GM23248 (cell line): ENCODE data around the gene DPP6. TPM values are rescaled to one million over a fixed set of nuclear protein-coding genes. Genes with fewer than 3 reads are reported as not detected.

Experiments used
- DNase-seq: peaks from one replicate; pipeline ENCODE4 v3.0.0-alpha.2; 2015
- H2AFZ ChIP-seq: fragments of 200-600 bp; sonication (generic); 2 replicates; pipeline ENCODE4 v1.6.1; 2016; ENCODE audit warnings: antibody characterized with exemption
- H3F3A ChIP-seq: fragments of 200-600 bp; sonication (generic); 2 replicates; pipeline ENCODE4 v1.6.1; 2016; ENCODE audit warnings: mild to moderate bottlenecking, antibody characterized with exemption, mixed run types; ENCODE audit not compliant: insufficient read depth
- H3K27ac ChIP-seq: fragments of 200-600 bp; sonication (generic); 2 replicates; pipeline ENCODE4 v1.5.1; 2016; ENCODE audit warnings: mild to moderate bottlenecking
- H3K27me3 ChIP-seq: fragments of 200-600 bp; sonication (generic); replicated peaks from 2 replicates; pipeline ENCODE4 v1.6.1; 2016; ENCODE audit warnings: mild to moderate bottlenecking; ENCODE audit not compliant: insufficient read depth
- H3K36me3 ChIP-seq: fragments of 200-600 bp; sonication (generic); 2 replicates; pipeline ENCODE4 v1.6.1; 2016; ENCODE audit warnings: low read depth, mild to moderate bottlenecking
- H3K4me1 ChIP-seq: fragments of 200-600 bp; sonication (generic); 2 replicates; pipeline ENCODE4 v1.6.1; 2016; ENCODE audit warnings: mild to moderate bottlenecking; ENCODE audit not compliant: insufficient read depth
- H3K4me2 ChIP-seq: fragments of 200-600 bp; sonication (generic); one replicate; pipeline ENCODE4 v1.6.1; 2016; ENCODE audit warnings: mild to moderate bottlenecking; ENCODE audit not compliant: unreplicated experiment
- H3K4me3 ChIP-seq: fragments of 200-600 bp; sonication (generic); 2 replicates; pipeline ENCODE4 v1.5.1; 2016; ENCODE audit warnings: mild to moderate bottlenecking
- H3K79me2 ChIP-seq: fragments of 200-600 bp; sonication (generic); 2 replicates; pipeline ENCODE4 v1.6.1; 2016; ENCODE audit warnings: mild to moderate bottlenecking; ENCODE audit not compliant: insufficient read depth
- H3K9ac ChIP-seq: fragments of 200-600 bp; sonication (generic); 2 replicates; pipeline ENCODE4 v1.6.1; 2016; ENCODE audit warnings: mild to moderate bottlenecking
- H3K9me2 ChIP-seq: fragments of 200-600 bp; sonication (generic); 2 replicates; pipeline ENCODE4 v1.6.1; 2016; ENCODE audit warnings: mixed run types, mild to moderate bottlenecking, moderate library complexity; ENCODE audit not compliant: insufficient read depth
- H3K9me3 ChIP-seq: fragments of 200-600 bp; sonication (generic); one replicate; pipeline ENCODE4 v1.6.1; 2017; ENCODE audit warnings: low read depth
- H4K20me1 ChIP-seq: fragments of 200-600 bp; sonication (generic); 2 replicates; pipeline ENCODE4 v1.6.0; 2016; ENCODE audit not compliant: insufficient read depth
- EZH2 ChIP-seq: fragments of 200-600 bp; sonication (generic); IDR thresholded peaks from 2 replicates; pipeline ENCODE4 v1.6.1; 2018; ENCODE audit warnings: antibody characterized with exemption, mild to moderate bottlenecking; ENCODE audit not compliant: insufficient read depth, poor library complexity, severe bottlenecking
- EZH2phosphoT487 ChIP-seq: fragments of 200-600 bp; sonication (generic); IDR thresholded peaks from 2 replicates; pipeline ENCODE4 v1.6.1; 2018; ENCODE audit warnings: antibody characterized with exemption, moderate library complexity, mild to moderate bottlenecking, low read depth; ENCODE audit not compliant: insufficient read depth
- WGBS, 2 experiments: methylation state at CpG; one replicate each; pipeline ENCODE4 v1.1.6; 2015 to 2017; ENCODE audit warnings: low lambda C conversion rate in 2 of 2, low coverage in 1 of 2; ENCODE audit errors: missing lambda C conversion rate in 2 of 2; 5-methylcytosine and 5-hydroxymethylcytosine counted together
- in situ Hi-C: fragments of 300-500 bp; cut with MboI; formaldehyde crosslinking; loops from 2 replicates; pipeline ENCODE4 v1.15.0; 2020
- polyA plus RNA-seq: library from polyadenylated mRNA; unstranded; fragments of >200 nt; fragmentation: Nextera tagmentation; extraction: Ambion mirVana; gene quantifications from 2 replicates; pipeline ENCODE4 v1.2.1, GENCODE V29; 2016
- total RNA-seq: library from RNA; depleted of rRNA; stranded (reverse); fragments of >200 nt; shearing (Covaris generic); gene quantifications from 2 replicates; pipeline ENCODE4 v1.2.3, GENCODE V29; 2014

DPP6 gene
- total and polyA plus RNA-seq, 2 experiments from 2014 or later = not detected

DNA sequence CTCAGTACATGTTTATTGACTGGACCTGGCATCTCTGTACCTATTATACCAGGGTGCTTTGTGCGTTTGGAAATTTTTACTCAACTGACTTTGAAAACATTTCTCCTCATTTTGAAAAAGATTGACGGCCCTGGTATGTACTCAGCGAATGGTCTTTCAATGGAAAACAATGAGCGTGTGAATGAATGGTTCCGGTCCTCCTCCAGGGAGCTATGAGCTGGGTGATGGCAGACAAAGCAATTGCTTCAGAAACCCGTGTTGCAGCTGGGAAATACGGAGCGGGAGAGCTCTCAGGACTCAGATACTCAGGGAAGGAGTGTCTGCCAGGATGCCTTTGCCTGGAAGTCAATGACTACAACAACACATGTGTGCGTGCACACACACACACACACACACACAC lies 824.8 kb downstream of the DPP6 start:
- Histone ChIP-seq H3K4me3 (no peak overlapping the region), H3K9me3 (no peaks in the 10 kb centered on the region), H4K20me1 (no peaks in the 10 kb centered on the region), H3K4me2 (no peak overlapping the region), H3F3A (no peaks in the 10 kb centered on the region), H2AFZ (no peak overlapping the region), H3K27ac (no peak overlapping the region), H3K9me2 (no peaks in the 10 kb centered on the region), H3K9ac (no peak overlapping the region), H3K27me3 (no peaks in the 10 kb centered on the region), H3K79me2 (no peaks in the 10 kb centered on the region), H3K36me3 (no peaks in the 10 kb centered on the region), H3K4me1 (no peaks in the 10 kb centered on the region)
- TF ChIP-seq EZH2phosphoT487 (no peak), EZH2 (no peak)
- in situ Hi-C loops = no loop called here
- 23 to 27% methylated on average over 9 of the region's 9 CpGs for WGBS, 2 experiments
- DNase-seq = no peak

DNA sequence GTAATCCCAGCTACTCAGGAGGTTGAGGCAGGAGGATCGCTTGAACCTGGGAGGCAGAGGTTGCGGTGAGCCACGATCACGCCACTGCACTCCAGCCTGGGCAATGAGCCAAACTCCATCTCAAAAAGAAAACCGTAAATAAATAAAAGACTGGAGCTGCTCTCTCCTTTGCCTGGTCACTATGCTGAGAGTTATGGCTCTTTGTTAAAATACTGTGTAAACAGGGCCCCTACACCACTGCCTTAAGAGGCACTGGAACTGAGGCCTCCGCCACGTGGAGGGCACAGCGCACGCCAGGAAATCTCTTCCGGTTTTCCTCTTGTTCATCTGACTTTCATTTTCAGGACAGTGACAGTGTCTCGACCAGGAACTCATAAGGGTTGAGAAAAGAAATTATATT lies 827.4 kb downstream of the DPP6 start:
- Histone ChIP-seq H3K4me2 (no peak overlapping the region), H3K79me2 (no peaks in the 10 kb centered on the region), H3F3A (no peaks in the 10 kb centered on the region), H2AFZ (no peak overlapping the region), H3K27ac (no peak overlapping the region), H4K20me1 (no peaks in the 10 kb centered on the region), H3K27me3 (no peaks in the 10 kb centered on the region), H3K36me3 (no peaks in the 10 kb centered on the region), H3K9me3 (no peaks in the 10 kb centered on the region), H3K9me2 (no peaks in the 10 kb centered on the region), H3K9ac (no peak overlapping the region), H3K4me1 (no peaks in the 10 kb centered on the region), H3K4me3 (no peak overlapping the region)
- no peak for TF ChIP-seq EZH2phosphoT487
- no peak for TF ChIP-seq EZH2
- no peak for DNase-seq
- in situ Hi-C loops = no loop called here
- 31 to 40% methylated on average over 11 of the region's 11 CpGs for WGBS, 2 experiments

GRCh38 chr7:154880513-154880912 lies 828.3 kb downstream of the DPP6 start:
- Histone ChIP-seq H2AFZ (no peak overlapping the region), H3F3A (no peaks in the 10 kb centered on the region), H4K20me1 (no peaks in the 10 kb centered on the region), H3K27ac (no peak overlapping the region), H3K4me3 (no peak overlapping the region), H3K27me3 (no peaks in the 10 kb centered on the region), H3K4me2 (no peak overlapping the region), H3K9me2 (no peaks in the 10 kb centered on the region), H3K9me3 (no peaks in the 10 kb centered on the region), H3K9ac (no peak overlapping the region), H3K36me3 (no peaks in the 10 kb centered on the region), H3K79me2 (no peaks in the 10 kb centered on the region), H3K4me1 (no peaks in the 10 kb centered on the region)
- DNase-seq = no peak
- no peak for TF ChIP-seq EZH2phosphoT487
- TF ChIP-seq EZH2 = no peak
- in situ Hi-C loops = no loop called here
- 24 to 26% methylated on average over 9 of the region's 9 CpGs for WGBS, 2 experiments

DNA sequence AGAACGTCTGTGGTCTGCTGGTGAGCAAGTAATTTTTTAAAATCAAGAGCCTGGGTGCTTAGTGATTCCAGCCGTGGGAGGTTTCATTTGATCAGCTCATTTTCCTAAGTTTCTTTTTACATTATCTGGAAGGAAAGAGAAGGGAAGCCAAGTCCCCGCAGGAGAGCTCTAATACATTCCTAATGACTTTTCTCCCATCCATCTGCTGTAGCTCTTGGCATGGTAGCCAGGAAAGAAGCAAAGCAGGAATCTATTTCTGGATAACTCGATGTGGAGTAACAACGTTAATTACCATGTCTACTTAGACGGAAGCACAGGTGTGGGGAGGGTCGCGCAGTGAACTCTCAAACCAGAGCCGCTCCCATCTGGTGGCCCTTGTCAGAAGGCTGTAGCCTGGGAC lies 828.8 kb downstream of the DPP6 start:
- in situ Hi-C loops = no loop called here
- DNase-seq = no peak
- Histone ChIP-seq H3K9me3 (no peaks in the 10 kb centered on the region), H3K4me2 (no peak overlapping the region), H3K9ac (no peak overlapping the region), H3K9me2 (no peaks in the 10 kb centered on the region), H2AFZ (no peak overlapping the region), H3K4me3 (no peak overlapping the region), H3K4me1 (no peaks in the 10 kb centered on the region), H3K79me2 (no peaks in the 10 kb centered on the region), H3K27ac (no peak overlapping the region), H3K27me3 (no peaks in the 10 kb centered on the region), H3K36me3 (no peaks in the 10 kb centered on the region), H3F3A (no peaks in the 10 kb centered on the region), H4K20me1 (no peaks in the 10 kb centered on the region)
- no peak for TF ChIP-seq EZH2
- no peak for TF ChIP-seq EZH2phosphoT487
- 44 to 52% methylated on average over 9 of the region's 9 CpGs for WGBS, 2 experiments

- H4K20me1 ChIP-seq = no peaks in the 10 kb centered on the region
- no peak overlapping the region for H3K27ac ChIP-seq
- no peaks in the 10 kb centered on the region for H3K4me1 ChIP-seq
- WGBS, 2 experiments = 44 to 54% methylated on average over 11 of the region's 11 CpGs
- no peaks in the 10 kb centered on the region for H3K79me2 ChIP-seq
- DNase-seq = no peak
- no peaks in the 10 kb centered on the region for H3F3A ChIP-seq
- no peak overlapping the region for H3K4me3 ChIP-seq
- TF ChIP-seq EZH2 = no peak
- no peak for TF ChIP-seq EZH2phosphoT487
- no peak overlapping the region for H3K4me2 ChIP-seq
- H3K36me3 ChIP-seq = no peaks in the 10 kb centered on the region
- in situ Hi-C loops = no loop called here
- no peak overlapping the region for H2AFZ ChIP-seq
- no peak overlapping the region for H3K9ac ChIP-seq
- H3K9me2 ChIP-seq = no peaks in the 10 kb centered on the region
- no peaks in the 10 kb centered on the region for H3K27me3 ChIP-seq
- no peaks in the 10 kb centered on the region for H3K9me3 ChIP-seq
Measured at GRCh38 chr7:154881526-154881925, 829.3 kb downstream of the DPP6 start.
